Body of pancreas (tissue), 4 donors: ENCODE measurements around the gene CTDSPL.

Source experiments
- POLR2A ChIP-seq, 3 donors: fragments of 450-650 bp; IDR thresholded peaks; one replicate each; pipeline ENCODE4 v1.6.1; 2016; ENCODE audit warnings: antibody characterized with exemption in 3 of 3, mild to moderate bottlenecking in 2 of 3
- TF ChIP-seq, protein P1 (sequence below), 7 experiments: fragments of 450-650 bp in 4 of 7; fragments of 200-600 bp in 3 of 7; sonication (generic) in 3 of 7; IDR thresholded peaks; one replicate each; pipeline ENCODE4 v1.5.1; 2016 to 2019; ENCODE audit warnings: antibody characterized with exemption in 7 of 7

GRCh38 chr3:37905346-37905745 is 43.7 kb downstream of the CTDSPL start:
- TF ChIP-seq, protein P1, sequence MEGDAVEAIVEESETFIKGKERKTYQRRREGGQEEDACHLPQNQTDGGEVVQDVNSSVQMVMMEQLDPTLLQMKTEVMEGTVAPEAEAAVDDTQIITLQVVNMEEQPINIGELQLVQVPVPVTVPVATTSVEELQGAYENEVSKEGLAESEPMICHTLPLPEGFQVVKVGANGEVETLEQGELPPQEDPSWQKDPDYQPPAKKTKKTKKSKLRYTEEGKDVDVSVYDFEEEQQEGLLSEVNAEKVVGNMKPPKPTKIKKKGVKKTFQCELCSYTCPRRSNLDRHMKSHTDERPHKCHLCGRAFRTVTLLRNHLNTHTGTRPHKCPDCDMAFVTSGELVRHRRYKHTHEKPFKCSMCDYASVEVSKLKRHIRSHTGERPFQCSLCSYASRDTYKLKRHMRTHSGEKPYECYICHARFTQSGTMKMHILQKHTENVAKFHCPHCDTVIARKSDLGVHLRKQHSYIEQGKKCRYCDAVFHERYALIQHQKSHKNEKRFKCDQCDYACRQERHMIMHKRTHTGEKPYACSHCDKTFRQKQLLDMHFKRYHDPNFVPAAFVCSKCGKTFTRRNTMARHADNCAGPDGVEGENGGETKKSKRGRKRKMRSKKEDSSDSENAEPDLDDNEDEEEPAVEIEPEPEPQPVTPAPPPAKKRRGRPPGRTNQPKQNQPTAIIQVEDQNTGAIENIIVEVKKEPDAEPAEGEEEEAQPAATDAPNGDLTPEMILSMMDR (IDR thresholded peaks at IDR 0.05): no peak
- no peak for TF ChIP-seq POLR2A (IDR thresholded peaks at IDR 0.05)
